AG09319 (cell line): Measurements from ENCODE around the gene ZC3H18.
A peak's percentile ranks its signal among the peaks of the same experiment; 100 is the strongest.

Experiments used
- DNase-seq: peaks from one replicate; pipeline ENCODE4 v3.0.0-alpha.2; 2010; ENCODE audit warnings: low read depth; ENCODE audit errors: extremely low read depth
- CTCF ChIP-seq: IDR thresholded peaks from 2 replicates; pipeline ENCODE4 v1.5.1; 2011; ENCODE audit warnings: low read depth, mild to moderate bottlenecking, inconsistent platforms, low read length, moderate library complexity

Gene ZC3H18

GRCh38 chr16:88585927-88586581 lies 15.9 kb downstream of the ZC3H18 start:
- no peak for DNase-seq

GRCh38 chr16:88588148-88588547 lies 17.9 kb downstream of the ZC3H18 start:
- no peak for DNase-seq
- TF ChIP-seq CTCF = no peak

More at GRCh38 chr16:88585927-88586581, 15.9 kb downstream of the ZC3H18 start:
- TF ChIP-seq CTCF = no peak

GRCh38 chr16:88588754-88589153 lies 18.6 kb downstream of the ZC3H18 start:
- TF ChIP-seq CTCF = no peak
- DNase-seq = no peak

GRCh38 chr16:88589441-88589840 lies 19.2 kb downstream of the ZC3H18 start:
- TF ChIP-seq CTCF = no peak
- no peak for DNase-seq

GRCh38 chr16:88591577-88592021 lies 21.4 kb downstream of the ZC3H18 start:
- TF ChIP-seq CTCF = no peak
- peak; percentile 5 for DNase-seq

GRCh38 chr16:88593061-88593460 lies 22.9 kb downstream of the ZC3H18 start:
- DNase-seq = no peak
- no peak for TF ChIP-seq CTCF

- TF ChIP-seq CTCF = no peak
- no peak for DNase-seq
Measured at GRCh38 chr16:88593489-88593888, 23.3 kb downstream of the ZC3H18 start.
